ENCODE data around the gene PRAMEF9.
A peak's percentile ranks its signal among the peaks of the same experiment; 100 is the strongest.
"Not testable (repeated sequence)": the region's sequence is repeated elsewhere in the genome, so short reads cannot be mapped to it uniquely, and the experiment has no call there.

PRAMEF9 gene

DNA sequence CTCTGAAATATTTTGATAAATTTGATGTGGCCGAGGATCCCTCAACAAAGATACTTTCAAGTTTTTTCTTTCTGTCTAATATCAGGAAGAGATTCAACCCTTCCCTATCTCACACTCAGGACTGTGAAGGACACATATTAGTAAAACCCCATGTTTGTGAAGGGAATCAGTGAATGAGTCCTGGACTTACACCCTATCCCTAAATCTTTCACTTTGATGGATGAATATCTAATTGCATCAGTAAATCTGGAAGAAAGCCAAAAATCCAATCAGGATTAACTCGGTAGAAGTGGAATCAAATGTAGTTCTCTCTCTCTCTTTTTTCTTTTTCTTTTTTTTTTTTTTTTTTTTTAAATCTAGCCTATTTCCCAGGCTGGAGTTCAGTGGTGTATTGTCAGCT lies at the start of gene PRAMEF9:
PRAMEF9 (plus strand) TSS at position 301 of the 400 bp plus-strand sequence. CDS start 3,433 bp downstream, outside the sequence.
- not testable (repeated sequence) for DNase-seq

DNA sequence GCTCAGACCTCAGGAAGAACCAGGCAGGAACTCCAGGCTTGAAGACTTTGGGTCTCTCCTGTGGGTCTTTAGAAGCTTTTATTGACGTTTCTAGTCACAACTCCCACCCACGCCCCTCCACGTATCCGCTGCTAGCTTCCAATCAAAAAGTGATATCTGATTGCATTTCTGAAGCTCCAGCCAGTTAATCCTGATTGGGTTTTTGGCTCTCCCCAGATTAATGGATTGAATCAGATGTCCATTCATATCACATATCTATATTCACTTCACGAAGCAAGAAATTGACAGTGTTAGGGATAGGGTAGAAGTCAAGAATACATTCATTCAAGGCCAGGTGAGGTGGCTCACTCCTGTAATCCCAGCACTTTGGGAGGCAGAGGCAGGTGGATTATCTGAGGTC lies 15.7 kb upstream of the PRAMEF9 start, which contains the start of gene PRAMEF26:
PRAMEF26 (minus strand) TSS at position 101 of the 400 bp plus-strand sequence. CDS start 2,914 bp downstream, outside the sequence.
- not testable (repeated sequence) for DNase-seq

DNA sequence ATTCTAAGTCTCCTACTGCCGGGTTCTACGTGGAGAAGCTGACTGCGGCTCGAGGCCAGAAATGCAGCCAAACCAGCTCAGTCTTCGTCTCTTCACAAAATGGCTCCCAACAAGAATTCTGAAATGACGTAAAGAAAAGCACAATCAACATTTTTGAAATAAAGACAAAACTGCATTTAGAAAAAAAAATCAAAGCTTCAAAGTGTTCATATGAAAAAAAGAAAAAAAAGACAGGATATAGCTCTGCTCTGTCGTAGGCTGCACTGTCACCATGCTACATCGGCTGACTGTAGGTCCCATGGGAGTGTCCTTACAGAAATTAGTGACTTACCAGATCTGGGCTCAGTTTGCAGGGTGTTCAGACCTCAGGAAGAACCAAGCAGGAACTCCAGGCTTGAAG lies 6.1 kb upstream of the PRAMEF9 start, which contains the start of gene HNRNPCL4:
HNRNPCL4 (minus strand) TSS at position 101 of the 400 bp plus-strand sequence. CDS start 164 bp downstream, outside the sequence.
- not testable (repeated sequence) for DNase-seq

DNA sequence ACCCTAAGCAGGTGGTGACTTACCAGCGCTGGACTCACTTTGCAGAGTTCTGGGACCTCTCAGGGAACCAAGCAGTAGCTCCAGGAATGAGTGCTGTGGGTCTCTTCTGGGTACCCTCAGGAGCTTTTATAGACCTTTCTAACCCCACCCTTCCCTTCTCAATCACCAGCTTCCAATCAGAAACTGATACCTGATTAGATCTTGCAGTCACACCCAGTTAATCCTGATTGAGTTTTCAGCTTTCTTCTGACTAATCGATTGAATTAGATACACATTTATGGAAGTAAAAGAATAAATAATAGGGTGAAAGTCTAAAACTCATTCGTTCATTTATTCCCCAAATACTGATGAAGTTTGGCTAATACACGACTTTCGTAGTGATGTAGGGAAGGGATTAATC lies 29.7 kb downstream of the PRAMEF9 start, which contains the start of gene PRAMEF13:
PRAMEF13 (minus strand) TSS at position 101 of the 400 bp plus-strand sequence. CDS start 1,820 bp downstream, outside the sequence.
- DNase-seq, result not testable (repeated sequence)

DNA sequence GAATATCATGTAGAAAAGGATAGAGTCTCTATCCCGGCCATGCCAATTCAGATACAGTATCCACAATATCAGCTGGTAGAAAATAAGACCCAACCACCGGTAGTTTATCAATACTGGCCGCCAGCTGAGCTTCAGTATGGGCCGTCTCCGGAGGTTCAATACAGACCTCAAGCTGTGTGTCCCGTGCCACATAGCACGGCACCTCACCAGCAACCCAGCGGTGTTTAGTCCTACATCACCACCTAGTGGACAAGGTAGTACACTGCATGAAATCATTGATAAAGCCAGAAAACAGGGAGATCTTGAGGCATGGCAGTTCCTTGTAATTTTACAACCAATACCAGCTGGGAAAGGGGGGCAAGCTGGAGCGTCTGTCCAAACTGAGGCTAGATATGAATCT lies 37.1 kb downstream of the PRAMEF9 start:
- DNase-seq, result not testable (repeated sequence)

DNA sequence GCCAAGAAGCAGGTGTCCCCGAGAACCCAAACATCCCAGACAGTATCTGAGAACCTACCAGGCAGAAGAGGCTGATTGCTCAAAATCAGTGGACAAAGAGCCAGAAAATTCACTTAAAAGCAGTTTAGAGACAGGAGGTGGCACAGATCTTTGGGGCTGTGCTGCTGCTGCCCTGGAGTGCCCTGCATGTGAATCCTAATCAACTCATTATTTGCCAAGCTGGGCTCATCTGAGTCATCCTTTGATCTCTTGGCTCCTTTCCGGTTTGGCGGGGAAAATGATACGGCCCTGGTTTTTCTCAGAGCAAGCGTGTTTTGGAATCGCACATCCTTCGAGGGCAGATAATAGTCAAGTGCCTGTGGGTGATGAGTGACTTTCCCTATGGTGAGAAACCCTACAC lies 45.0 kb downstream of the PRAMEF9 start:
- not testable (repeated sequence) for DNase-seq

DNA sequence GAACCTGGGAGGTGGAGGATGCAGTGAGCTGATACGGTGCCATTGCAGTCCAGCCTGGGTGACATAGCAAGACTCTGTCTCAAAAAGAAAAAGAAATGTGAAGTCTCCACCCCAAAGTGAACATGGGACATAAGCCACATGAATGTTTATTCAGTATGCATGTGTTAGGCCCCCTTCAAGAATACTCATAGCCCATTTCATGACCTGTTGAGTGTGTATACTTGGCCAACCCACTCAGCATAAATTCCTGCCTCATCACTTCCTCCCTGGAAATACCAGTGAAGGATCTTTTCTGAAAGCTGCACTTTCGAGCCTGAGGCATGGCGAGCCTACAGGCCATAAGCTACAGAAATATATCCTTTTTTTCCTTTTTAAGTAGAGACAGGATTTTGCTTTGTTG lies 47.6 kb downstream of the PRAMEF9 start:
- DNase-seq, result not testable (repeated sequence)

DNA sequence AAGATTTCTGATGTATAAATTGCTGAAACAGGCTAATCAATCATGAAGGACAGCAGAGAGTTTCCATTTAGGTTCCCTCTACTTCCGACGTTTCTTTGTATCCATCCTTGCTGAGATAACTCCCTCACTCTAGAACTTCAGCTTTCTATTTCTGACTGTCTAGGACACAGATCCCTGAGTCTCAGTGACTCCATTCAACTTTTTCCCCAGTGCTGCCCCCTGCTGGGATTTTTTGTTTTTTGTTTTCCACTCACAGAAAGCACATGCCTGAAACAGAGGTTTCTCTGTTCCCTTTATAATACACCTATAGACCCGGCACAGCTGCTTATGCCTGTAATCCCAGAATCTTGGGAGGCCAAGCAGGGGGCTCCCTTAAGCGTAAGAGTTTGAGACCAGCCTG lies 51.1 kb downstream of the PRAMEF9 start:
- not testable (repeated sequence) for DNase-seq

DNA sequence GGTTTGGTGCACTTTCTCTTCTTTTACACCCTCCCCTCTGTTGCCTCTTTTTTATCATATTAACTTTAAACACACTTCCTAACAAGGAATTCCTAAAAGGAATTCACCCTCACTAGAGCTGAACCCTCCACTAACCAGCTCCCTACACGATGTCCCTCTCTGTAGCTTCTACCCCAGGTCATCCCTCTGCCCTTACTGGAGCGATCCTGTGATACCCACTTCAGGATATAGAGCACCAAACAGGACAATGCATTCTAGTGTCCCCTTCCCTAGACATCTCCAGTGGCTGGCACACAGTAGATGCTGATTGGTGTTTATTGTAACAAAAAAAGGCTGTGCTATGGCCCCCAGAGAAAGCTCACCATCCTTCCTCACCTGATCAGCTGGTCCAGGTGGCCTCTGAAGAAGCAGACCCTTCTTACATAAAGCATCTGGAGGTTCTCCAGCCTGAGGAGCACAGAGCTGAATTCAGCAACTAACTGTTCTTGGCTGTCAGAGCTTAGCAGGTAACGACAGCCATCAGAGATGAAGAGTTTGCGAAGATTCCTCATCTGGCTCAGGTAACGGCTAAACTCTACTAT lies 52.9 kb downstream of the PRAMEF9 start:
- no peak for DNase-seq

DNA sequence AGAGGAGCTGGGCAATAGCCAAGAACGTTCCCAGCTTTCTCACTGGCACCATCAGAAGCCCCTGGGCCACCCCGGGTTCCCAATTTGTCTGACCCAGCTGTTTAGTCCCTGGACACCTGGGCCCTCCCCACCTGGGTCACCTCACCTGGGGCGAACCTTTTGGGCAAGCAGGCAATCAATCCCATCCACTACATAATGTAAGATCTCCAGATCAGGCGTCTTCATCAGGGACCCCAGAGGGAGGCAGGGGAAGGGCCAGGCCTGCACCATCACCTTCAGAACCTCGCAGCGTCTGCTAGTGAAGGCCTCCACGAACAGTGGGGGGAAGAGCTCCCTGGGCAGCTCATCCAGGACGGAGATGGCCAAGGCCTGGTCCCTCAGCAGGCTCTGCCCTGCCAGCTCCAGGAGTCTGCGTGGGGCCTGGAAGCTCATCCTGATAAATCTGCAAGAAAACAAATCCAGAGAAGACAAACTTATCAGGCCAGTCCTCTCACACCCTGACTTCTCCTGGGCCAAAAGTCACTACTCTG lies 54.1 kb downstream of the PRAMEF9 start, which contains the start of gene PRAMEF18:
PRAMEF18 (minus strand) TSS at position 480 of the 530 bp plus-strand sequence; CDS start at position 432, 48 bp downstream.
- DNase-seq, result not testable (repeated sequence)

DNA sequence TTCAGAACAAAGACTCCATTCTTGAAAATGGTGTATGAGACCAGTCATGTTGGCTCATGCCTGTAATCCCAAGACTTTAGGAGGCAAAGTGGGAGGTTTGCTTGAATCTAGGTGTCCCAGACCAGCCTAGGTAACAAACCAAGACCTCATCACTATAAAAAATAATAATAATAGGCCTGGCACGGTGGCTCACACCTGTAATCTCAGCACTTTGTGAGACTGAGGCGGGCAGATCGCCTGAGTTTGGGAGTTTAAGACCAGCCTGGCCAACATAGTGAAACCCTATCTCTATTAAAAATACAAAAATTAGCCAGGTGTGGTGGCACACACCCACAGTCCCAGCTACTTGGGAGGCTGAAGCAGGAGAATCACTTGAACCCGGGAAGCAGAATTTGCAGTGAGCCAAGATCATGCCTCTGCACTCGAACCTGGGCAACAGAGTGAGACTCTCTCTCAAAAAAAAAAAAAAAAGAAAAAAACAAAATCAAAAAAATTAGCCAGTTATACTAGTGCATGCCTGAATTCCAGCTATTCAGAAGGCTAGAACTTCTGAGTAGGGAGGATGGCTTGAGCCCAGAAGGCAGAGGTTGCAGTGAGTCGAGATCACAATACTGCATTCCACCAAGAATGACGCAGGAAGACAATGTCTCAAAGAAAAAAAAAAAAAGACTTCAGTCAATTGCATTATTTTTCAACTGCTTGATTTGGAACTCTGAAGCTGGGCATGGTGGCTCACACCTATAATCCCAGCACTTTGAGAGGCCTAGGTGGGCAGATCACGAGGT lies 55.8 kb downstream of the PRAMEF9 start:
- not testable (repeated sequence) for DNase-seq

DNA sequence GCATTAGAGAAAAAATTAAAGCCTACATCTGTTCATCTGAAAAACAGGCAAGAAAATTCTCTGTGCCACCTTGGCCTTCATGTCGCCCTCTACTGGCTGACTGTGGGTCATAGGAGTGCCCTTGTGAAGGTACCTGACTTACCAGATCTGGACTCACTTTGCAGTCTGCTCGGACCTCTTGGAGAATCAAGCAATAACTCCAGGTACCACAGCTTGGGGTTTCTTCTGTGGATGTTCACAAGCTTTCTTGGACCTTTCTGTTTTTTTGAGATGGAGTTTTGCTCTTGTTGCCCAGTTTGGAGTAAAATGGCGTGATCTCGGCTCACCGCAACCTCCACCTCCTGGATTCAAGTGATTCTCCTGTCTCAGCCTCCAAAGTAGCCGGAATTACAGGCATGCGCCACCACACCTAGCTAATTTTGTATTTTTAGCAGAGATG lies 56.7 kb downstream of the PRAMEF9 start:
- peak; percentile 40 for DNase-seq

All from OCI-M1 (cell line).